Astrocyte (in vitro differentiated cells and primary cell): Measurements from ENCODE around the gene LRP1B.

Experiments used
- CTCF ChIP-seq: IDR thresholded peaks from 2 replicates; pipeline ENCODE4 v1.5.1; 2011; ENCODE audit warnings: low read depth, mild to moderate bottlenecking, inconsistent platforms, low read length, moderate library complexity; ENCODE audit not compliant: insufficient read depth
- EZH2 ChIP-seq: IDR thresholded peaks from 2 replicates; pipeline ENCODE4 v1.6.1; 2012; ENCODE audit warnings: mild to moderate bottlenecking, low read length, inconsistent platforms; ENCODE audit not compliant: insufficient read depth

GRCh38 chr2:140942284-140942683 is 1188.5 kb downstream of the LRP1B start:
- TF ChIP-seq CTCF (no peak), EZH2 (no peak)
